Dedifferentiated amniotic fluid mesenchymal stem cell (primary cell): ENCODE measurements around the gene TMPRSS3.

ENCODE experiments used
- DNase-seq: peaks from one replicate; pipeline ENCODE4 v3.0.0-alpha.2; 2016; ENCODE audit errors: extremely low spot score

Gene TMPRSS3

GRCh38 chr21:42350318-42350910, 45.4 kb downstream of the TMPRSS3 start:
- DNase-seq: no peak

GRCh38 chr21:42349420-42350317, 46.2 kb downstream of the TMPRSS3 start:
- no peak for DNase-seq

- DNase-seq: no peak
Observed at GRCh38 chr21:42348762-42349161, 47.1 kb downstream of the TMPRSS3 start.

- no peak for DNase-seq
Observed at GRCh38 chr21:42347601-42348327, 48.1 kb downstream of the TMPRSS3 start.

- no peak for DNase-seq
Observed at GRCh38 chr21:42346866-42347600, 48.8 kb downstream of the TMPRSS3 start.

- DNase-seq: no peak
Observed at GRCh38 chr21:42346441-42346840, 49.4 kb downstream of the TMPRSS3 start.

- DNase-seq: no peak
Observed at GRCh38 chr21:42344631-42345030, 51.2 kb downstream of the TMPRSS3 start.

GRCh38 chr21:42343963-42344510, 51.8 kb downstream of the TMPRSS3 start:
- DNase-seq: no peak

- DNase-seq: no peak
Observed at GRCh38 chr21:42343556-42343955, 52.3 kb downstream of the TMPRSS3 start.

GRCh38 chr21:42343101-42343500, 52.8 kb downstream of the TMPRSS3 start:
- DNase-seq: no peak

GRCh38 chr21:42341776-42342542, 53.9 kb downstream of the TMPRSS3 start:
- no peak for DNase-seq

GRCh38 chr21:42340187-42341050, 55.4 kb downstream of the TMPRSS3 start:
- DNase-seq: no peak

GRCh38 chr21:42338729-42339715, 56.8 kb downstream of the TMPRSS3 start:
- DNase-seq: no peak

GRCh38 chr21:42337830-42338728, 57.8 kb downstream of the TMPRSS3 start:
- no peak for DNase-seq

- DNase-seq: no peak
Observed at GRCh38 chr21:42337276-42337675, 58.6 kb downstream of the TMPRSS3 start.

GRCh38 chr21:42336054-42336453, 59.8 kb downstream of the TMPRSS3 start:
- no peak for DNase-seq

- no peak for DNase-seq
Observed at GRCh38 chr21:42332557-42333317, 63.1 kb downstream of the TMPRSS3 start.
